Omental fat pad (tissue), 4 donors: Measurements from ENCODE around the gene NR2E1. TPM values are rescaled to one million over a fixed set of nuclear protein-coding genes. Genes with fewer than 3 reads are reported as not detected.

Experiments
- ATAC-seq: fragments of 150-250 bp; one replicate; pipeline ENCODE4 v1.9.1; 2016; ENCODE audit warnings: mild to moderate bottlenecking, moderate library complexity; ENCODE audit not compliant: low FRiP score
- DNase-seq: peaks from one replicate; pipeline ENCODE4 v3.0.0-alpha.2; 2019; ENCODE audit warnings: low spot score
- CTCF ChIP-seq, 3 donors: fragments of 450-650 bp; IDR thresholded peaks; one replicate each; pipeline ENCODE4 v1.5.1; 2016 to 2017; ENCODE audit warnings: antibody characterized with exemption in 3 of 3, mild to moderate bottlenecking in 3 of 3, moderate library complexity in 2 of 3
- total RNA-seq, 4 donors: library from RNA; depleted of rRNA; stranded (reverse); fragments of >200 nt; gene quantifications; one replicate each; pipeline ENCODE4 v1.1.0, GENCODE V29; 2016

NR2E1 gene
- total RNA-seq, 4 donors from 2014 or later = not detected

- no peak for DNase-seq
- TF ChIP-seq CTCF (IDR thresholded peaks at IDR 0.05) = no peak
- ATAC-seq = no peak
These were observed 2.3 kb downstream of the NR2E1 start for GRCh38 chr6:108168090-108168463.

GRCh38 chr6:108168501-108169463 lies 3.0 kb downstream of the NR2E1 start:
- ATAC-seq (peak; percentile 49), DNase-seq (no peak)
- TF ChIP-seq CTCF (IDR thresholded peaks at IDR 0.05) = no peak

- DNase-seq (no peak), ATAC-seq (no peak)
- TF ChIP-seq CTCF (IDR thresholded peaks at IDR 0.05) = no peak
These were observed 3.9 kb downstream of the NR2E1 start for GRCh38 chr6:108169464-108170331.

- DNase-seq (no peak), ATAC-seq (no peak)
- no peak for TF ChIP-seq CTCF (IDR thresholded peaks at IDR 0.05)
These were observed 4.8 kb downstream of the NR2E1 start for GRCh38 chr6:108170332-108171290.

- ATAC-seq (no peak), DNase-seq (no peak)
- TF ChIP-seq CTCF (IDR thresholded peaks at IDR 0.05) = no peak
These were observed 5.6 kb downstream of the NR2E1 start for GRCh38 chr6:108171291-108171917.
